ENCODE data around the gene LCN15.
"Not testable (repeated sequence)": the region's sequence is repeated elsewhere in the genome, so short reads cannot be mapped to it uniquely, and the experiment has no call there.

LCN15 gene

GRCh38 chr9:136774416-136775045, 10.2 kb upstream of the LCN15 start:
- no peak for DNase-seq (ENCODE audit: low spot score)

- DNase-seq (ENCODE audit: low spot score) = peak; percentile 73
Observed at GRCh38 chr9:136773386-136774044, 9.2 kb upstream of the LCN15 start.

- DNase-seq (ENCODE audit: low spot score) = no peak
Observed at GRCh38 chr9:136771907-136772415, 7.6 kb upstream of the LCN15 start.

- DNase-seq (ENCODE audit: low spot score) = peak; percentile 74
Observed at GRCh38 chr9:136769710-136770191, 5.4 kb upstream of the LCN15 start.

GRCh38 chr9:136766410-136767120, 2.2 kb upstream of the LCN15 start:
- DNase-seq (ENCODE audit: low spot score) = not testable (repeated sequence)

GRCh38 chr9:136765745-136766409, 1.6 kb upstream of the LCN15 start:
- DNase-seq (ENCODE audit: low spot score) = not testable (repeated sequence)

GRCh38 chr9:136765041-136765440, 723 bp upstream of the LCN15 start:
- DNase-seq (ENCODE audit: low spot score) = no peak

GRCh38 chr9:136763649-136764035, 676 bp downstream of the LCN15 start:
- DNase-seq (ENCODE audit: low spot score) = no peak

- peak; percentile 79 for DNase-seq (ENCODE audit: low spot score)
Observed at GRCh38 chr9:136762915-136763648, 1.2 kb downstream of the LCN15 start.

GRCh38 chr9:136762221-136762691, 2.1 kb downstream of the LCN15 start:
- no peak for DNase-seq (ENCODE audit: low spot score)

GRCh38 chr9:136761545-136761981, 2.8 kb downstream of the LCN15 start:
- no peak for DNase-seq (ENCODE audit: low spot score)

GRCh38 chr9:136760834-136761544, 3.3 kb downstream of the LCN15 start:
- peak; percentile 40 for DNase-seq (ENCODE audit: low spot score)

GRCh38 chr9:136760424-136760823, 3.9 kb downstream of the LCN15 start:
- no peak for DNase-seq (ENCODE audit: low spot score)

GRCh38 chr9:136759436-136760325, 4.6 kb downstream of the LCN15 start:
- DNase-seq (ENCODE audit: low spot score) = no peak

- no peak for DNase-seq (ENCODE audit: low spot score)
Observed at GRCh38 chr9:136759001-136759400, 5.3 kb downstream of the LCN15 start.

- no peak for DNase-seq (ENCODE audit: low spot score)
Observed at GRCh38 chr9:136757751-136758140, 6.6 kb downstream of the LCN15 start.

GRCh38 chr9:136757328-136757727, 7.0 kb downstream of the LCN15 start:
- DNase-seq (ENCODE audit: low spot score) = no peak

- DNase-seq (ENCODE audit: low spot score) = no peak
Observed at GRCh38 chr9:136756836-136757235, 7.5 kb downstream of the LCN15 start.

GRCh38 chr9:136756134-136756438, 8.2 kb downstream of the LCN15 start:
- no peak for DNase-seq (ENCODE audit: low spot score)
